Neural cell (in vitro differentiated cells): ENCODE data around the gene SLC25A34. TPM values are rescaled to one million over a fixed set of nuclear protein-coding genes. Genes with fewer than 3 reads are reported as not detected.

Experiments used
- H2AFZ ChIP-seq: fragments of 200-600, 300-800 bp; sonication (generic), shearing (Covaris generic); 2 replicates; pipeline ENCODE4 v1.6.0; 2014; ENCODE audit warnings: low read depth, mild to moderate bottlenecking, antibody characterized with exemption, low read length, moderate library complexity
- H3F3A ChIP-seq: fragments of 200-600 bp; shearing (Covaris generic); 2 replicates; pipeline ENCODE4 v1.6.1; 2016; ENCODE audit warnings: mild to moderate bottlenecking, moderate library complexity, mixed read lengths, antibody characterized with exemption, low read length; ENCODE audit not compliant: insufficient read depth, poor library complexity, severe bottlenecking
- H3K27ac ChIP-seq: fragments of 200-600, 300-800 bp; sonication (generic), shearing (Covaris generic); 2 replicates; pipeline ENCODE4 v1.5.1; 2014; ENCODE audit warnings: mild to moderate bottlenecking, low read length, moderate library complexity
- H3K27me3 ChIP-seq: fragments of 300-800, 200-600 bp; sonication (generic), shearing (Covaris generic); 2 replicates; pipeline ENCODE4 v1.6.0; 2014; ENCODE audit warnings: mild to moderate bottlenecking, low read depth, low read length, moderate library complexity; ENCODE audit not compliant: insufficient read depth
- H3K36me3 ChIP-seq: fragments of 300-800, 200-600 bp; sonication (generic), shearing (Covaris generic); 2 replicates; pipeline ENCODE4 v1.5.1; 2014; ENCODE audit warnings: mild to moderate bottlenecking, antibody characterized with exemption, low read length, moderate library complexity; ENCODE audit not compliant: insufficient read depth
- H3K4me2 ChIP-seq: fragments of 300-800, 200-600 bp; sonication (generic), shearing (Covaris generic); 2 replicates; pipeline ENCODE4 v1.6.0; 2014; ENCODE audit warnings: mild to moderate bottlenecking, low read length
- H3K4me3 ChIP-seq: fragments of 300-800, 200-600 bp; sonication (generic), shearing (Covaris generic); 2 replicates; pipeline ENCODE4 v1.5.1; 2014; ENCODE audit warnings: mild to moderate bottlenecking, low read length, moderate library complexity
- H3K79me2 ChIP-seq: fragments of 200-600 bp; shearing (Covaris generic); replicated peaks from 2 replicates; pipeline ENCODE4 v1.6.0; 2014; ENCODE audit warnings: mild to moderate bottlenecking, low read length, moderate library complexity; ENCODE audit not compliant: insufficient read depth
- H3K9ac ChIP-seq: fragments of 300-800, 200-600 bp; sonication (generic), shearing (Covaris generic); 2 replicates; pipeline ENCODE4 v1.6.1; 2016; ENCODE audit warnings: mild to moderate bottlenecking, low read length, mixed read lengths
- H3K9me2 ChIP-seq: fragments of 200-600 bp; shearing (Covaris generic); 2 replicates; pipeline ENCODE4 v1.6.1; 2016; ENCODE audit warnings: mild to moderate bottlenecking, low read length, mixed read lengths; ENCODE audit not compliant: insufficient read depth
- H3K9me3 ChIP-seq: fragments of 200-600, 300-800 bp; sonication (generic), shearing (Covaris generic); 2 replicates; pipeline ENCODE4 v1.6.1; 2016; ENCODE audit warnings: mild to moderate bottlenecking, mixed run types, low read length, moderate library complexity, mixed read lengths
- H4K20me1 ChIP-seq: fragments of 200-600 bp; shearing (Covaris generic); 2 replicates; pipeline ENCODE4 v1.6.1; 2016; ENCODE audit warnings: mild to moderate bottlenecking, mixed run types; ENCODE audit not compliant: insufficient read depth
- CTCF ChIP-seq: fragments of 450-650 bp; IDR thresholded peaks from 2 replicates; pipeline ENCODE4 v1.5.1; 2014; ENCODE audit warnings: antibody characterized with exemption, mild to moderate bottlenecking, moderate library complexity; ENCODE audit not compliant: poor library complexity, severe bottlenecking
- EP300 ChIP-seq: fragments of 450-650 bp; conservative IDR thresholded peaks from 2 replicates; pipeline ENCODE4 v1.6.1; 2014; ENCODE audit warnings: antibody characterized with exemption, mild to moderate bottlenecking, moderate library complexity; ENCODE audit not compliant: poor library complexity, severe bottlenecking
- EZH2 ChIP-seq: fragments of 200-600, 300-800 bp; shearing (Covaris generic), sonication (generic); IDR thresholded peaks from 2 replicates; pipeline ENCODE4 v1.6.1; 2014; ENCODE audit warnings: antibody characterized with exemption, low read length, borderline replicate concordance, mild to moderate bottlenecking; ENCODE audit not compliant: insufficient read depth, poor library complexity, severe bottlenecking
- MXI1 ChIP-seq: fragments of 450-650 bp; conservative IDR thresholded peaks from 2 replicates; pipeline ENCODE4 v1.6.1; 2014; ENCODE audit warnings: antibody characterized with exemption, mild to moderate bottlenecking; ENCODE audit not compliant: poor library complexity, severe bottlenecking
- POLR2AphosphoS5 ChIP-seq: IDR thresholded peaks from 2 replicates; pipeline ENCODE4 v1.6.1; 2012
- RAD21 ChIP-seq: fragments of 450-650 bp; conservative IDR thresholded peaks from 2 replicates; pipeline ENCODE4 v1.6.1; 2014; ENCODE audit warnings: antibody characterized with exemption, mild to moderate bottlenecking, moderate library complexity
- REST ChIP-seq: IDR thresholded peaks from 2 replicates; pipeline ENCODE4 v1.6.1; 2012; ENCODE audit warnings: borderline replicate concordance
- SMC3 ChIP-seq: fragments of 450-650 bp; conservative IDR thresholded peaks from 2 replicates; pipeline ENCODE4 v1.6.1; 2014; ENCODE audit warnings: antibody characterized with exemption, mild to moderate bottlenecking, moderate library complexity; ENCODE audit not compliant: poor library complexity
- TAF1 ChIP-seq: IDR thresholded peaks from 2 replicates; pipeline ENCODE4 v1.6.1; 2012; ENCODE audit warnings: low read depth
- polyA plus RNA-seq: library from polyadenylated mRNA; depleted of rRNA; stranded (reverse); fragments of >200 nt; gene quantifications from 2 replicates; pipeline ENCODE4 v1.2.3, GENCODE V29; 2014

Gene SLC25A34
- polyA plus RNA-seq, 1 donor from 2014 or later, result 5.4 TPM

GRCh38 chr1:15735304-15736037 is 587 bp upstream of the SLC25A34 start:
- H3F3A ChIP-seq, result no peaks in the 10 kb centered on the region
- no peaks in the 10 kb centered on the region for H3K9me2 ChIP-seq
- H3K9ac ChIP-seq, result no peak overlapping the region
- no peaks in the 10 kb centered on the region for H3K36me3 ChIP-seq
- H2AFZ ChIP-seq, result no peak overlapping the region
- no peaks in the 10 kb centered on the region for H4K20me1 ChIP-seq
- H3K27ac ChIP-seq, result no peak overlapping the region
- no peak overlapping the region for H3K4me3 ChIP-seq
- no peaks in the 10 kb centered on the region for H3K27me3 ChIP-seq
- no peak for TF ChIP-seq SMC3
- TF ChIP-seq TAF1, result no peak
- no peak for TF ChIP-seq EZH2
- TF ChIP-seq MXI1, result no peak
- TF ChIP-seq EP300, result no peak
- no peak for TF ChIP-seq POLR2AphosphoS5
- no peaks in the 10 kb centered on the region for H3K9me3 ChIP-seq
- H3K4me2 ChIP-seq, result no peak overlapping the region
- H3K79me2 ChIP-seq, result no peaks in the 10 kb centered on the region

- Histone ChIP-seq H3K79me2 (no peaks in the 10 kb centered on the region), H4K20me1 (no peaks in the 10 kb centered on the region), H3K4me3 (no peak overlapping the region), H3K4me2 (no peak overlapping the region), H2AFZ (no peak overlapping the region), H3F3A (no peaks in the 10 kb centered on the region), H3K36me3 (no peaks in the 10 kb centered on the region), H3K27me3 (no peaks in the 10 kb centered on the region), H3K27ac (no peak overlapping the region), H3K9me3 (no peaks in the 10 kb centered on the region), H3K9me2 (no peaks in the 10 kb centered on the region), H3K9ac (no peak overlapping the region)
- TF ChIP-seq TAF1 (no peak), RAD21 (no peak), CTCF (no peak), MXI1 (no peak), REST (no peak), EZH2 (no peak), POLR2AphosphoS5 (no peak), SMC3 (no peak), EP300 (no peak)
These were observed 819 bp downstream of the SLC25A34 start for GRCh38 chr1:15736892-15737261.
